ENCODE results near the gene KIRREL3.

Gene KIRREL3

GRCh38 chr11:126394036-126394435 lies 606.5 kb downstream of the KIRREL3 start:
- no peak overlapping the region for H3K4me3 ChIP-seq (ENCODE audit: control insufficient read depth, low read depth, low read length)
- TF ChIP-seq CTCF (conservative IDR thresholded peaks at IDR 0.05; ENCODE audit: control insufficient read depth, insufficient read depth, low read depth, low read length): no peak
- DNase-seq (ENCODE audit: low read depth): no peak

GRCh38 chr11:126393143-126393542 lies 607.4 kb downstream of the KIRREL3 start:
- H3K4me3 ChIP-seq (ENCODE audit: control insufficient read depth, low read depth, low read length): no peak overlapping the region
- no peak for TF ChIP-seq CTCF (conservative IDR thresholded peaks at IDR 0.05; ENCODE audit: control insufficient read depth, insufficient read depth, low read depth, low read length)
- DNase-seq (ENCODE audit: low read depth): no peak

GRCh38 chr11:126392633-126393013 lies 607.9 kb downstream of the KIRREL3 start:
- H3K4me3 ChIP-seq (ENCODE audit: control insufficient read depth, low read depth, low read length): no peak overlapping the region
- no peak for DNase-seq (ENCODE audit: low read depth)
- no peak for TF ChIP-seq CTCF (conservative IDR thresholded peaks at IDR 0.05; ENCODE audit: control insufficient read depth, insufficient read depth, low read depth, low read length)

- H3K4me3 ChIP-seq (ENCODE audit: control insufficient read depth, low read depth, low read length): no peak overlapping the region
- no peak for DNase-seq (ENCODE audit: low read depth)
- TF ChIP-seq CTCF (conservative IDR thresholded peaks at IDR 0.05; ENCODE audit: control insufficient read depth, insufficient read depth, low read depth, low read length): peak; percentile 6
Measured at GRCh38 chr11:126391970-126392632, 608.5 kb downstream of the KIRREL3 start.

- H3K4me3 ChIP-seq (ENCODE audit: control insufficient read depth, low read depth, low read length): no peak overlapping the region
- no peak for TF ChIP-seq CTCF (conservative IDR thresholded peaks at IDR 0.05; ENCODE audit: control insufficient read depth, insufficient read depth, low read depth, low read length)
- no peak for DNase-seq (ENCODE audit: low read depth)
Measured at GRCh38 chr11:126391286-126391954, 609.1 kb downstream of the KIRREL3 start.

- H3K4me3 ChIP-seq (ENCODE audit: control insufficient read depth, low read depth, low read length): no peak overlapping the region
- TF ChIP-seq CTCF (conservative IDR thresholded peaks at IDR 0.05; ENCODE audit: control insufficient read depth, insufficient read depth, low read depth, low read length): no peak
- no peak for DNase-seq (ENCODE audit: low read depth)
Measured at GRCh38 chr11:126390272-126390867, 610.2 kb downstream of the KIRREL3 start.
